Activated B cell treated with CpG ODN at 0.5 μM for 24 hours (primary cell): ENCODE data around the gene NAT14. TPM values are rescaled to one million over a fixed set of nuclear protein-coding genes. Genes with fewer than 3 reads are reported as not detected.

Experiments
- ATAC-seq: fragments of 200-7000 bp; cut with Tn5 transposase; one replicate; pipeline ENCODE4 v1.10.0; 2021; ENCODE audit warnings: low read depth, mild to moderate bottlenecking, moderate library complexity
- CTCF ChIA-PET: fragments of 350-600 bp; sonication (Branson Sonifier 250); formaldehyde crosslinking; loops from one replicate; lab custom pipeline; 2021; ENCODE audit warnings: antibody characterized with exemption; lab: Charles Lee
- POLR2A ChIA-PET: fragments of 350-600 bp; sonication (Branson Sonifier 250); formaldehyde crosslinking; loops from one replicate; lab custom pipeline; 2021; ENCODE audit warnings: antibody characterized with exemption; lab: Charles Lee
- DNase-seq: peaks from one replicate; pipeline ENCODE4 v3.0.0; 2022
- H3K27ac Mint-ChIP-seq: one replicate; pipeline ENCODE4 v1.8.0; 2020; ENCODE audit warnings: mixed read lengths
- H3K27me3 Mint-ChIP-seq: one replicate; pipeline ENCODE4 v1.8.0; 2021; ENCODE audit warnings: mixed read lengths
- H3K36me3 Mint-ChIP-seq: one replicate; pipeline ENCODE4 v1.8.0; 2021; ENCODE audit warnings: low read depth, mixed read lengths
- H3K4me1 Mint-ChIP-seq: one replicate; pipeline ENCODE4 v1.8.0; 2021; ENCODE audit warnings: mixed read lengths
- H3K4me3 Mint-ChIP-seq: one replicate; pipeline ENCODE4 v1.8.0; 2020; ENCODE audit warnings: mild to moderate bottlenecking, mixed read lengths
- H3K9me3 Mint-ChIP-seq: one replicate; pipeline ENCODE4 v1.8.0; 2020; ENCODE audit warnings: mixed read lengths
- intact Hi-C: fragments of 100-400 bp; cut with micrococcal nuclease; formaldehyde crosslinking; loops from one replicate; pipeline ENCODE4 v1.15.1; 2024
- total RNA-seq: library from RNA; stranded (reverse); gene quantifications from 2 replicates; pipeline ENCODE4 v1.2.3, GENCODE V29; 2022
- TF ChIP-seq, protein P1 (sequence below): fragments of 200-600 bp; IDR thresholded peaks from one replicate; pipeline ENCODE4 v1.8.0; 2022; ENCODE audit warnings: antibody characterized with exemption, mild to moderate bottlenecking

The NAT14 gene
- total RNA-seq, 1 donor from 2014 or later: 13.8 TPM

DNA sequence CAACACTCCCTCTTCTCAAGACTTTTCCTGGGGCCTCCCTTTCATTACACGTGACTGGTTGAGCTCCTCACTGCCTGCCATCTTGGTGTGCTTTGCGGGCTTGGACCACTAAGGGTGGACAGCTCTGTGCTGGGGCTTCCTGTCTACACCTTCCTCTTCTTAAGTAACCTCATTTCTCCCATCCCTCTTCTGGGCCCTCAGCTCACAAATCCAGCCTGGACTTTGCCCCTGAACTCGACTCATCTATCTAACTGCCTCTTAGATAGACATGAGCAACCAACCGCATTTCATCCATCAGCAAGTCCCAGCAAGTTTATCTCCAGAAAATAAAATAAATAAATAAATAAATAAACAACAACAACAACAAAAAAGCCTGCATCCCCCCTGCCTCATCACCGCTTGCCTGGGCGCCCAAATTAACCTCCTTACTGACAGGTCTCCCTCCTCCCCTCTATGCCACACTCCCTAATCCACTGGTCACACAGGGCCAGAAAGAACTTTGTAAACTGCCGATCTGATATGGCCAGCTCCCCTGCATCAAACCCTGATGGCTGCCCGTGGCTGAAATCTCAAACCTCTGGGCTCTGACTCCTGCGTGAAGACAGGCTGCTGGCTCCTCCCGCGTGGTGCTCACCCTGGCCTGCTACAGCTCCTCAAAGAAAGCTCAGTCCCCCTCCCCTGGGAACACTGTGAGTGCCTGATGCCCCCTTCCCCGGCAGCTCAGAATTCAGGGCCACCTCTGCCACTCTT is 31.3 kb upstream of the NAT14 start:
- TF ChIP-seq, protein P1, sequence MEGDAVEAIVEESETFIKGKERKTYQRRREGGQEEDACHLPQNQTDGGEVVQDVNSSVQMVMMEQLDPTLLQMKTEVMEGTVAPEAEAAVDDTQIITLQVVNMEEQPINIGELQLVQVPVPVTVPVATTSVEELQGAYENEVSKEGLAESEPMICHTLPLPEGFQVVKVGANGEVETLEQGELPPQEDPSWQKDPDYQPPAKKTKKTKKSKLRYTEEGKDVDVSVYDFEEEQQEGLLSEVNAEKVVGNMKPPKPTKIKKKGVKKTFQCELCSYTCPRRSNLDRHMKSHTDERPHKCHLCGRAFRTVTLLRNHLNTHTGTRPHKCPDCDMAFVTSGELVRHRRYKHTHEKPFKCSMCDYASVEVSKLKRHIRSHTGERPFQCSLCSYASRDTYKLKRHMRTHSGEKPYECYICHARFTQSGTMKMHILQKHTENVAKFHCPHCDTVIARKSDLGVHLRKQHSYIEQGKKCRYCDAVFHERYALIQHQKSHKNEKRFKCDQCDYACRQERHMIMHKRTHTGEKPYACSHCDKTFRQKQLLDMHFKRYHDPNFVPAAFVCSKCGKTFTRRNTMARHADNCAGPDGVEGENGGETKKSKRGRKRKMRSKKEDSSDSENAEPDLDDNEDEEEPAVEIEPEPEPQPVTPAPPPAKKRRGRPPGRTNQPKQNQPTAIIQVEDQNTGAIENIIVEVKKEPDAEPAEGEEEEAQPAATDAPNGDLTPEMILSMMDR: no peak
- H3K27me3 Mint-ChIP-seq: peaks cover 11% of the 10 kb centered on the region
- peaks cover 20% of the 10 kb centered on the region for H3K4me1 Mint-ChIP-seq
- peak overlapping the region; percentile 17 for H3K4me3 Mint-ChIP-seq
- no peak for ATAC-seq
- CTCF ChIA-PET: interaction anchor here (0.9 to 2.0 kb wide), 5 partner anchors 14 to 312 kb away, joined by 4 to 9 read pairs (median 4); no protein-coding TSS in a partner anchor
- POLR2A ChIA-PET: interaction anchor here (0.8 to 2.2 kb wide), 2 partner anchors 9 to 46 kb away, joined by 3 to 7 read pairs; partner anchors contain the start of gene UBE2S
- no peaks in the 10 kb centered on the region for H3K9me3 Mint-ChIP-seq
- DNase-seq: no peak
- intact Hi-C loops: loop anchor here (1.0 kb wide), 1 partner anchor 312 kb away; no protein-coding TSS in a partner anchor
- peaks cover 14% of the 10 kb centered on the region for H3K36me3 Mint-ChIP-seq
- no peak overlapping the region for H3K27ac Mint-ChIP-seq

DNA sequence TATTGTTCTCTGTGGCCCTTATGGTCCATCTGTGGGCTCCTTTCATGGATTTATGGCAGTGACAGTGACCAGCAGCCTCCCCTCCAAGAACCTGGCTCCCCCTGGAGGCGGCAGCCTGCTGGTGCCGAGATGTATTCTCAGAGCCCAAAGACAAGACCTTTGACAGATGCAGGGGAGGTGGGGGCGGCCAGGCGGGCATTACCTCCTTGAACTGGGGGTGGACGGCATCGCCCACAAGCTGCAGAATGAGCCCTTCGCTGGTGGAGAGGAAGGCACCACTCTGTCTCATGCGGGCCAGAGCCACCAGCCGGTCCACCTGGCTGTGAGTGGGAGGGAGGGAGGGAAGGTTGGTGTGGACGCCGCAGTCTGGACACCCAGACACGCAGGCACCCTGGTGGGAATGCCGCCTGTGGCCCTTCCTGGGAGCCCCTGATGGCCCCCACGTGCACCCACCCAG is 30.2 kb upstream of the NAT14 start:
- no peak for DNase-seq
- Mint-ChIP-seq H3K27me3 (peaks cover 11% of the 10 kb centered on the region), H3K27ac (no peak overlapping the region), H3K4me3 (no peak overlapping the region), H3K9me3 (no peaks in the 10 kb centered on the region), H3K36me3 (peaks cover 14% of the 10 kb centered on the region), H3K4me1 (peaks cover 20% of the 10 kb centered on the region)
- intact Hi-C loops: loop anchor here (1.0 kb wide), 1 partner anchor 314 kb away; no protein-coding TSS in a partner anchor
- ChIA-PET CTCF (no interaction called here), POLR2A (no interaction called here)
- TF ChIP-seq, protein P1: no peak
- ATAC-seq: peak; percentile 58

DNA sequence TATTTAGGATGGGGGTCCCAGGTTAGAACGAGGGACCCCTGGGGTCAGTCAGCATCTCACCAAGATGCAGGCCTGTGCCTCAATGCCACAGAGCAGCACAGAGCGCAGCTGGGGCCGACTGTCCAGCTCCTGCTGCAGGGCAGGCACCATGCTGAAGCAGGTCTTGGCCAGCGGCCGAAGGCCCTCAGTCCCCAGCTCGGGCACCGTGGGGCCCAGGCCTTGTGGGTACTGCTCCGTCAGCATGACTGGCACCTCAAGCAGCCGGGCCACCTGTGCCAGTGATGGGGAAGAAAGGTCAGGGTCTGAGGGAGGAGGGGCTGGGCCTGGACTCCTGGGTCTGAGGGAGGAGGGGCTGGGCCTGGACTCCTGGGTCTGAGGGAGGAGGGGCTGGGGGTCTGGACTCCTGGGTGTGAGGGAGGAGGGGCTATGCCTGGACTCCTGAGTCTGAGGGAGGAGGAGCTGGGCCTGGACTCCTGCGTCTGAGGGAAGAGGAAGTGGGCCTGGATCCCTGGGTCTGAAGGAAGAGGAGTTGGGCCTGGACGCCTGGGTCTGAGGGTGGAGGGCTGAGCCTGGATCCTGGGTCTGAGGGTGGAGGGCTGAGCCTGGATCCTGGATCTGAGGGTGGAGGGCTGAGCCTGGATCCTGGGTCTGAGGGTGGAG is 29.3 kb upstream of the NAT14 start:
- H3K27me3 Mint-ChIP-seq: peaks cover 11% of the 10 kb centered on the region
- H3K9me3 Mint-ChIP-seq: no peaks in the 10 kb centered on the region
- H3K27ac Mint-ChIP-seq: no peak overlapping the region
- ChIA-PET POLR2A (no interaction called here), CTCF (no interaction called here)
- H3K36me3 Mint-ChIP-seq: peaks cover 14% of the 10 kb centered on the region
- intact Hi-C loops: no loop called here
- no peak for ATAC-seq
- no peak for DNase-seq
- peaks cover 29% of the 10 kb centered on the region for H3K4me1 Mint-ChIP-seq
- no peak overlapping the region for H3K4me3 Mint-ChIP-seq
- TF ChIP-seq, protein P1: no peak

DNA sequence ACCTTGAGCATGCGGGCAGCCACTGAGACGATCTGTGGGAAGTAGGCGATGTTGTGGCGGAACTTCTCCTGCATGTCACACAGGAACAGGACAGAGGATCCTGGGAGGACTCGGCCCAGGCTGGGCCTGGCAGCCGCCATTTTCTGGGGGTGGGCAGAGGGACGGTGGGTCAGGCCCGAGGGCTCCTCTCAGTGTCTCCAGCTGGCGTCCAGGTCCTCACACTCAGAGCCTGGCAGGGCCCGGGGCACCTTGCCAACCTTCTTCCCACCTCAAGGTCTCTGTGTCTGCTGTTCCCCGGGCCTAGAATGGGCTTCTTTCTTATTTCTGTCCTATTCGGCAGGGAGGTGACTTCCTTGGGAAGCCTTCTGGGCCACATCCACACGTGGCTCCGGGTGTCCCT is 28.6 kb upstream of the NAT14 start:
- CTCF ChIA-PET: no interaction called here
- H3K27ac Mint-ChIP-seq: no peak overlapping the region

More for the DNA sequence above, 28.6 kb upstream of the NAT14 start:
- Mint-ChIP-seq H3K36me3 (peaks cover 14% of the 10 kb centered on the region), H3K4me3 (no peak overlapping the region), H3K27me3 (peaks cover 9% of the 10 kb centered on the region), H3K4me1 (peaks cover 30% of the 10 kb centered on the region), H3K9me3 (no peaks in the 10 kb centered on the region)
- DNase-seq (no peak), ATAC-seq (no peak)
- intact Hi-C loops: no loop called here
- POLR2A ChIA-PET: no interaction called here
- TF ChIP-seq, protein P1: no peak
